Measurements from ENCODE around the gene ADAMTSL4.

DNA sequence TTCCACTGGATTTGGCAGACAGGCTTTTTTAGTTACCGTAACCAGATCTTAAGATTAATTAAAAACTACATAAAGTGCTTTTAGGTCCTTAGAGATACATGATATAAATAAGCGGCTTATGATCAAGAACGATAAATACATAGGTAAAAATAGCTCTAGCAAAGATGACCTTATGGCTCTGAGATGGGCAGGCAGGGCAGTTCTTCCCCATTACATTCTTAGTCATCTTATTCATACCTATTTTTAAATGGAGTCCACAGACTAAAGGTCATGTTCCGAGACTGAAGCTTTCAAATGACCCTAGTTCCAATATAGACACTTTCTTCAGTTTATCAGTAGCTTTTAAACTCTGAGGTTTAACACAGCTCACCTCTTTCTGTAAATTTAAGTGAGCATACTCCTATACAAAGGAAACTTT is 25.9 kb downstream of the ADAMTSL4 start:
- TF ChIP-seq, protein P1, sequence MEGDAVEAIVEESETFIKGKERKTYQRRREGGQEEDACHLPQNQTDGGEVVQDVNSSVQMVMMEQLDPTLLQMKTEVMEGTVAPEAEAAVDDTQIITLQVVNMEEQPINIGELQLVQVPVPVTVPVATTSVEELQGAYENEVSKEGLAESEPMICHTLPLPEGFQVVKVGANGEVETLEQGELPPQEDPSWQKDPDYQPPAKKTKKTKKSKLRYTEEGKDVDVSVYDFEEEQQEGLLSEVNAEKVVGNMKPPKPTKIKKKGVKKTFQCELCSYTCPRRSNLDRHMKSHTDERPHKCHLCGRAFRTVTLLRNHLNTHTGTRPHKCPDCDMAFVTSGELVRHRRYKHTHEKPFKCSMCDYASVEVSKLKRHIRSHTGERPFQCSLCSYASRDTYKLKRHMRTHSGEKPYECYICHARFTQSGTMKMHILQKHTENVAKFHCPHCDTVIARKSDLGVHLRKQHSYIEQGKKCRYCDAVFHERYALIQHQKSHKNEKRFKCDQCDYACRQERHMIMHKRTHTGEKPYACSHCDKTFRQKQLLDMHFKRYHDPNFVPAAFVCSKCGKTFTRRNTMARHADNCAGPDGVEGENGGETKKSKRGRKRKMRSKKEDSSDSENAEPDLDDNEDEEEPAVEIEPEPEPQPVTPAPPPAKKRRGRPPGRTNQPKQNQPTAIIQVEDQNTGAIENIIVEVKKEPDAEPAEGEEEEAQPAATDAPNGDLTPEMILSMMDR (IDR thresholded peaks at IDR 0.05; ENCODE audit: control extremely low read depth in 1 of 3, insufficient read depth in 1 of 3, low read depth in 1 of 3, low read length in 3 of 3): no peak
- TF ChIP-seq FOSL1 (IDR thresholded peaks at IDR 0.05; ENCODE audit: insufficient read depth, low read depth, low read length): no peak
